ENCODE measurements around the gene MTHFS. TPM values are rescaled to one million over a fixed set of nuclear protein-coding genes. Genes with fewer than 3 reads are reported as not detected.

Gene MTHFS
- polyA plus RNA-seq, 1 donor from 2014 or later, result 9.0 TPM

- no peaks in the 10 kb centered on the region for H3F3A ChIP-seq (ENCODE audit: insufficient read depth, low read length, poor library complexity, severe bottlenecking)
- no peaks in the 10 kb centered on the region for H3K9me2 ChIP-seq (ENCODE audit: insufficient read depth, low read length)
- TF ChIP-seq EP300 (conservative IDR thresholded peaks at IDR 0.05; ENCODE audit: poor library complexity, severe bottlenecking) (no peak), POLR2AphosphoS5 (IDR thresholded peaks at IDR 0.05) (no peak), MXI1 (conservative IDR thresholded peaks at IDR 0.05; ENCODE audit: poor library complexity, severe bottlenecking) (no peak), EZH2 (IDR thresholded peaks at IDR 0.05; ENCODE audit: borderline replicate concordance, insufficient read depth, low read length, poor library complexity, severe bottlenecking) (no peak), CTCF (IDR thresholded peaks at IDR 0.05; ENCODE audit: poor library complexity, severe bottlenecking) (no peak), RAD21 (conservative IDR thresholded peaks at IDR 0.05) (no peak)
- H3K4me2 ChIP-seq (ENCODE audit: low read length), result no peak overlapping the region
- no peaks in the 10 kb centered on the region for H3K27me3 ChIP-seq (ENCODE audit: insufficient read depth, low read depth, low read length)
- no peaks in the 10 kb centered on the region for H4K20me1 ChIP-seq (ENCODE audit: insufficient read depth)
- H3K9ac ChIP-seq (ENCODE audit: low read length), result no peak overlapping the region
- no peak overlapping the region for H3K4me3 ChIP-seq (ENCODE audit: low read length)
- no peaks in the 10 kb centered on the region for H3K36me3 ChIP-seq (ENCODE audit: insufficient read depth, low read length)
- H3K79me2 ChIP-seq (replicated peaks; ENCODE audit: insufficient read depth, low read length), result no peaks in the 10 kb centered on the region
- no peak overlapping the region for H3K27ac ChIP-seq (ENCODE audit: low read length)
- H2AFZ ChIP-seq (ENCODE audit: low read depth, low read length), result no peak overlapping the region
- no peaks in the 10 kb centered on the region for H3K9me3 ChIP-seq (ENCODE audit: low read length)
These were observed 28.3 kb downstream of the MTHFS start for GRCh38 chr15:79868554-79868953.

- no peaks in the 10 kb centered on the region for H3K27me3 ChIP-seq (ENCODE audit: insufficient read depth, low read depth, low read length)
- H4K20me1 ChIP-seq (ENCODE audit: insufficient read depth), result no peaks in the 10 kb centered on the region
- H2AFZ ChIP-seq (ENCODE audit: low read depth, low read length), result no peak overlapping the region
- no peak overlapping the region for H3K27ac ChIP-seq (ENCODE audit: low read length)
- TF ChIP-seq MXI1 (conservative IDR thresholded peaks at IDR 0.05; ENCODE audit: poor library complexity, severe bottlenecking) (no peak), RAD21 (conservative IDR thresholded peaks at IDR 0.05) (no peak), SMC3 (conservative IDR thresholded peaks at IDR 0.05; ENCODE audit: poor library complexity) (no peak), POLR2AphosphoS5 (IDR thresholded peaks at IDR 0.05) (no peak), TAF1 (IDR thresholded peaks at IDR 0.05; ENCODE audit: low read depth) (no peak), CTCF (IDR thresholded peaks at IDR 0.05; ENCODE audit: poor library complexity, severe bottlenecking) (no peak), EP300 (conservative IDR thresholded peaks at IDR 0.05; ENCODE audit: poor library complexity, severe bottlenecking) (no peak), REST (IDR thresholded peaks at IDR 0.05; ENCODE audit: borderline replicate concordance) (no peak), EZH2 (IDR thresholded peaks at IDR 0.05; ENCODE audit: borderline replicate concordance, insufficient read depth, low read length, poor library complexity, severe bottlenecking) (no peak)
- no peak overlapping the region for H3K4me2 ChIP-seq (ENCODE audit: low read length)
- no peak overlapping the region for H3K9ac ChIP-seq (ENCODE audit: low read length)
- H3K79me2 ChIP-seq (replicated peaks; ENCODE audit: insufficient read depth, low read length), result no peaks in the 10 kb centered on the region
- no peaks in the 10 kb centered on the region for H3F3A ChIP-seq (ENCODE audit: insufficient read depth, low read length, poor library complexity, severe bottlenecking)
- no peak overlapping the region for H3K4me3 ChIP-seq (ENCODE audit: low read length)
- H3K9me3 ChIP-seq (ENCODE audit: low read length), result no peaks in the 10 kb centered on the region
- no peaks in the 10 kb centered on the region for H3K36me3 ChIP-seq (ENCODE audit: insufficient read depth, low read length)
- H3K9me2 ChIP-seq (ENCODE audit: insufficient read depth, low read length), result no peaks in the 10 kb centered on the region
These were observed 32.9 kb downstream of the MTHFS start for GRCh38 chr15:79863886-79864285.
